ENCODE results near the gene RITA1.
"Not testable (repeated sequence)": the region's sequence is repeated elsewhere in the genome, so short reads cannot be mapped to it uniquely, and the experiment has no call there.

The RITA1 gene
- 3.3 to 26.1 (median 11.5) reads per million in 17 experiments for total RNA-seq

- peak; percentile 74 to 91 (median 88) for DNase-seq
These were observed at the start of gene RITA1, which contains the start of gene DDX54 for GRCh38 chr12:113185180-113186032. Gene RITA1, plus strand, starts transcription at chr12:113185721. Its CDS starts 1,026 bp downstream, at chr12:113186747. Gene DDX54, minus strand, starts transcription at chr12:113185478. Its CDS starts 27 bp downstream, at chr12:113185451.

GRCh38 chr12:113136128-113136989 is 49.2 kb upstream of the RITA1 start:
- DNase-seq: peak; percentile 79 to 88 (median 84)

- DNase-seq: peak in 2 of 4 experiments; percentile 18 to 20
These were observed 48.5 kb upstream of the RITA1 start for GRCh38 chr12:113136990-113137511.

- no peak for DNase-seq
These were observed 47.4 kb upstream of the RITA1 start for GRCh38 chr12:113137861-113138783.

GRCh38 chr12:113138826-113139225 is 46.7 kb upstream of the RITA1 start:
- no peak for DNase-seq

GRCh38 chr12:113140706-113141105 is 44.8 kb upstream of the RITA1 start:
- no peak for DNase-seq

- DNase-seq: not testable (repeated sequence)
These were observed 43.8 kb upstream of the RITA1 start for GRCh38 chr12:113141716-113142115.

GRCh38 chr12:113142173-113142885 is 43.2 kb upstream of the RITA1 start:
- peak; percentile 90 to 95 (median 94) for DNase-seq

GRCh38 chr12:113142886-113143332 is 42.6 kb upstream of the RITA1 start:
- peak in 2 of 4 experiments; percentile 85 to 87 for DNase-seq

GRCh38 chr12:113143959-113144358 is 41.6 kb upstream of the RITA1 start:
- no peak for DNase-seq

GRCh38 chr12:113144806-113145205 is 40.7 kb upstream of the RITA1 start:
- no peak for DNase-seq

GRCh38 chr12:113145720-113146551 is 39.6 kb upstream of the RITA1 start:
- peak in 2 of 4 experiments; percentile 23 to 31 for DNase-seq

GRCh38 chr12:113146999-113147398 is 38.5 kb upstream of the RITA1 start:
- DNase-seq: no peak

- peak in 3 of 4 experiments; percentile 41 to 54 (median 43) for DNase-seq
These were observed 36.0 kb upstream of the RITA1 start, which contains the start of gene CFAP73 for GRCh38 chr12:113149361-113150150. Gene CFAP73, plus strand, starts transcription at chr12:113149724. Its CDS starts 134 bp downstream, at chr12:113149858.

- no peak for DNase-seq
These were observed 33.9 kb upstream of the RITA1 start for GRCh38 chr12:113151655-113152054.

- no peak for DNase-seq
These were observed 33.2 kb upstream of the RITA1 start for GRCh38 chr12:113152196-113152834.

GRCh38 chr12:113152835-113153814 is 32.4 kb upstream of the RITA1 start:
- DNase-seq: peak; percentile 88 to 95 (median 92)

Data from suppressor macrophage (primary cell).